G401 (cell line): ENCODE data around the gene WNT7B. TPM values are rescaled to one million over a fixed set of nuclear protein-coding genes. Genes with fewer than 3 reads are reported as not detected.

Experiments
- total RNA-seq: library from RNA; depleted of rRNA; stranded (reverse); fragments of >200 nt; shearing (Covaris generic); gene quantifications from 2 replicates; pipeline ENCODE4 v1.2.3, GENCODE V29; 2014; rRNA removed

WNT7B gene
- total RNA-seq, 1 experiment from 2014 or later = not detected

Other genes starting within 250 kb of the WNT7B start
- 1.7 and 3.2 TPM in 2 replicates for gene PPARA, start 173.4 kb upstream of the WNT7B start, total RNA-seq